NOMO-1 (cell line): ENCODE data around the gene MPV17L.
A peak's percentile ranks its signal among the peaks of the same experiment; 100 is the strongest.
"Not testable (repeated sequence)": the region's sequence is repeated elsewhere in the genome, so short reads cannot be mapped to it uniquely, and the experiment has no call there.

Source experiments
- DNase-seq, 2 experiments: peaks; one replicate each; lab custom pipeline; 2025; ENCODE audit not compliant: unreplicated experiment in 2 of 2; lab: John Stamatoyannopoulos, UW

Gene MPV17L

GRCh38 chr16:15407756-15408155 lies 12.2 kb downstream of the MPV17L start:
- not testable (repeated sequence) for DNase-seq

- not testable (repeated sequence) for DNase-seq
Measured at GRCh38 chr16:15409476-15409875, 13.9 kb downstream of the MPV17L start.

GRCh38 chr16:15415511-15415985 lies 20.0 kb downstream of the MPV17L start:
- no peak for DNase-seq

GRCh38 chr16:15417197-15417596 lies 21.6 kb downstream of the MPV17L start:
- DNase-seq, result no peak

- DNase-seq, result no peak
Measured at GRCh38 chr16:15418206-15418605, 22.7 kb downstream of the MPV17L start.

- DNase-seq, result not testable (repeated sequence)
Measured at GRCh38 chr16:15421696-15422095, 26.1 kb downstream of the MPV17L start.

GRCh38 chr16:15422222-15422621 lies 26.7 kb downstream of the MPV17L start:
- no peak for DNase-seq

GRCh38 chr16:15425861-15426260 lies 30.3 kb downstream of the MPV17L start:
- no peak for DNase-seq

- no peak for DNase-seq
Measured at GRCh38 chr16:15426796-15427195, 31.2 kb downstream of the MPV17L start.

- DNase-seq, result peak in 1 of 2 experiments; percentile 19
Measured at GRCh38 chr16:15427648-15428239, 32.2 kb downstream of the MPV17L start.

GRCh38 chr16:15430884-15431283 lies 35.3 kb downstream of the MPV17L start:
- DNase-seq, result not testable (repeated sequence)

GRCh38 chr16:15434079-15434424 lies 38.5 kb downstream of the MPV17L start:
- no peak for DNase-seq

GRCh38 chr16:15434425-15435215 lies 39.1 kb downstream of the MPV17L start, which contains the start of gene BMERB1:
BMERB1 (plus strand) TSS chr16:15434588; CDS start chr16:15434654, 66 bp downstream.
- no peak for DNase-seq

GRCh38 chr16:15435216-15435864 lies 39.8 kb downstream of the MPV17L start:
- DNase-seq, result no peak

- DNase-seq, result no peak
Measured at GRCh38 chr16:15439102-15439501, 43.5 kb downstream of the MPV17L start.

- no peak for DNase-seq
Measured at GRCh38 chr16:15439521-15439920, 44.0 kb downstream of the MPV17L start.

- no peak for DNase-seq
Measured at GRCh38 chr16:15440852-15441251, 45.3 kb downstream of the MPV17L start.

GRCh38 chr16:15442140-15442539 lies 46.6 kb downstream of the MPV17L start:
- DNase-seq, result not testable (repeated sequence)

GRCh38 chr16:15443753-15444152 lies 48.2 kb downstream of the MPV17L start:
- no peak for DNase-seq

GRCh38 chr16:15444264-15444663 lies 48.7 kb downstream of the MPV17L start:
- no peak for DNase-seq

- DNase-seq, result no peak
Measured at GRCh38 chr16:15445450-15445849, 49.9 kb downstream of the MPV17L start.

- no peak for DNase-seq
Measured at GRCh38 chr16:15446901-15447300, 51.3 kb downstream of the MPV17L start.
